Hematopoietic multipotent progenitor cell (in vitro differentiated cells): ENCODE data around the gene PARD3B. TPM values are rescaled to one million over a fixed set of nuclear protein-coding genes. Genes with fewer than 3 reads are reported as not detected.

Experiments used
- DNase-seq, 3 donors: peaks; one replicate each; pipeline ENCODE4 v3.0.0-alpha.2; 2011 to 2015; ENCODE audit warnings: low read depth in 2 of 3, low spot score in 2 of 3
- total RNA-seq: library from RNA; depleted of rRNA; stranded (reverse); fragments of >200 nt; gene quantifications from one replicate; pipeline ENCODE4 v1.2.3, GENCODE V29; 2012

PARD3B gene
- total RNA-seq: 2.7 TPM

- peak in 2 of 3 donors; percentile 50 to 70 for DNase-seq
Measured at GRCh38 chr2:204544961-204545860, at the start of gene PARD3B. Gene PARD3B, plus strand, starts transcription at chr2:204545475. Its CDS starts 525 bp downstream, at chr2:204546000.

GRCh38 chr2:204496779-204497178, 48.5 kb upstream of the PARD3B start:
- DNase-seq: no peak

GRCh38 chr2:204497855-204498254, 47.4 kb upstream of the PARD3B start:
- DNase-seq: no peak

- no peak for DNase-seq
Measured at GRCh38 chr2:204498291-204498690, 47.0 kb upstream of the PARD3B start.

- no peak for DNase-seq
Measured at GRCh38 chr2:204503869-204504268, 41.4 kb upstream of the PARD3B start.

GRCh38 chr2:204504594-204504993, 40.7 kb upstream of the PARD3B start:
- DNase-seq: no peak

- no peak for DNase-seq
Measured at GRCh38 chr2:204505488-204505887, 39.8 kb upstream of the PARD3B start.

- DNase-seq: no peak
Measured at GRCh38 chr2:204505946-204506345, 39.3 kb upstream of the PARD3B start.

- no peak for DNase-seq
Measured at GRCh38 chr2:204507636-204508035, 37.6 kb upstream of the PARD3B start.

- no peak for DNase-seq
Measured at GRCh38 chr2:204510709-204511420, 34.4 kb upstream of the PARD3B start.

GRCh38 chr2:204514439-204514838, 30.8 kb upstream of the PARD3B start:
- no peak for DNase-seq

- no peak for DNase-seq
Measured at GRCh38 chr2:204515416-204515815, 29.9 kb upstream of the PARD3B start.

GRCh38 chr2:204517154-204517553, 28.1 kb upstream of the PARD3B start:
- DNase-seq: no peak

GRCh38 chr2:204529795-204530463, 15.3 kb upstream of the PARD3B start:
- DNase-seq: peak in 2 of 3 donors; percentile 18 to 50

GRCh38 chr2:204530464-204530805, 14.8 kb upstream of the PARD3B start:
- no peak for DNase-seq

- DNase-seq: no peak
Measured at GRCh38 chr2:204533629-204534370, 11.5 kb upstream of the PARD3B start.

- DNase-seq: no peak
Measured at GRCh38 chr2:204535356-204535755, 9.9 kb upstream of the PARD3B start.

- DNase-seq: no peak
Measured at GRCh38 chr2:204535764-204536163, 9.5 kb upstream of the PARD3B start.

- DNase-seq: no peak
Measured at GRCh38 chr2:204538182-204539018, 6.9 kb upstream of the PARD3B start.

GRCh38 chr2:204539019-204539385, 6.3 kb upstream of the PARD3B start:
- DNase-seq: peak in 1 of 3 donors; percentile 9
